IPS-18a (cell line): Measurements from ENCODE around the gene HS1BP3.
A peak's percentile ranks its signal among the peaks of the same experiment; 100 is the strongest.

ENCODE experiments used
- H3K27ac ChIP-seq: one replicate; pipeline ENCODE4 v1.5.1; 2013; ENCODE audit warnings: low read length
- H3K27me3 ChIP-seq: one replicate; pipeline ENCODE4 v1.6.1; 2013; ENCODE audit warnings: mild to moderate bottlenecking, low read length; ENCODE audit not compliant: control insufficient read depth, insufficient read depth
- H3K36me3 ChIP-seq: one replicate; pipeline ENCODE4 v1.6.1; 2013; ENCODE audit warnings: low read depth, low read length; ENCODE audit not compliant: control insufficient read depth
- H3K4me1 ChIP-seq: one replicate; pipeline ENCODE4 v1.6.1; 2013; ENCODE audit warnings: low read depth, low read length; ENCODE audit not compliant: control insufficient read depth
- H3K4me3 ChIP-seq: one replicate; pipeline ENCODE4 v1.5.1; 2013; ENCODE audit warnings: low read length
- H3K9ac ChIP-seq: one replicate; pipeline ENCODE4 v1.6.1; 2013; ENCODE audit warnings: mild to moderate bottlenecking, low read length, moderate library complexity
- H3K9me3 ChIP-seq: one replicate; pipeline ENCODE4 v1.6.1; 2013; ENCODE audit warnings: low read depth, low read length; ENCODE audit not compliant: control insufficient read depth

HS1BP3 gene

GRCh38 chr2:20656561-20656960 is 5.7 kb upstream of the HS1BP3 start:
- Histone ChIP-seq H3K36me3 (no peaks in the 10 kb centered on the region), H3K4me3 (no peak overlapping the region), H3K27me3 (peaks cover 19% of the 10 kb centered on the region), H3K4me1 (no peaks in the 10 kb centered on the region), H3K9me3 (no peaks in the 10 kb centered on the region), H3K9ac (no peak overlapping the region), H3K27ac (no peak overlapping the region)

- no peak overlapping the region for H3K4me3 ChIP-seq
These were observed 3.6 kb upstream of the HS1BP3 start for GRCh38 chr2:20654535-20654813.

GRCh38 chr2:20653695-20654534 is 3.0 kb upstream of the HS1BP3 start:
- H3K9me3 ChIP-seq, result no peaks in the 10 kb centered on the region
- H3K27me3 ChIP-seq, result peaks cover 18% of the 10 kb centered on the region
- no peaks in the 10 kb centered on the region for H3K36me3 ChIP-seq
- no peak overlapping the region for H3K9ac ChIP-seq
- H3K4me3 ChIP-seq, result no peak overlapping the region
- H3K4me1 ChIP-seq, result no peaks in the 10 kb centered on the region
- H3K27ac ChIP-seq, result no peak overlapping the region

More at GRCh38 chr2:20654535-20654813, 3.6 kb upstream of the HS1BP3 start:
- no peaks in the 10 kb centered on the region for H3K36me3 ChIP-seq
- no peak overlapping the region for H3K27ac ChIP-seq
- H3K9me3 ChIP-seq, result no peaks in the 10 kb centered on the region
- H3K27me3 ChIP-seq, result peaks cover 21% of the 10 kb centered on the region
- no peak overlapping the region for H3K9ac ChIP-seq
- H3K4me1 ChIP-seq, result no peaks in the 10 kb centered on the region

GRCh38 chr2:20652673-20653575 is 2.0 kb upstream of the HS1BP3 start:
- no peaks in the 10 kb centered on the region for H3K9me3 ChIP-seq
- H3K4me3 ChIP-seq, result no peak overlapping the region
- no peaks in the 10 kb centered on the region for H3K36me3 ChIP-seq
- no peak overlapping the region for H3K9ac ChIP-seq
- H3K4me1 ChIP-seq, result no peaks in the 10 kb centered on the region
- peaks cover 18% of the 10 kb centered on the region for H3K27me3 ChIP-seq
- H3K27ac ChIP-seq, result no peak overlapping the region

GRCh38 chr2:20652141-20652540 is 1.2 kb upstream of the HS1BP3 start:
- no peaks in the 10 kb centered on the region for H3K9me3 ChIP-seq
- H3K27ac ChIP-seq, result no peak overlapping the region
- no peaks in the 10 kb centered on the region for H3K36me3 ChIP-seq
- no peak overlapping the region for H3K9ac ChIP-seq
- no peak overlapping the region for H3K4me3 ChIP-seq
- no peaks in the 10 kb centered on the region for H3K4me1 ChIP-seq
- peaks cover 18% of the 10 kb centered on the region for H3K27me3 ChIP-seq

GRCh38 chr2:20651731-20652099 is 817 bp upstream of the HS1BP3 start:
- H3K4me3 ChIP-seq, result peak overlapping the region; percentile 89
- H3K27ac ChIP-seq, result no peak overlapping the region
- H3K9me3 ChIP-seq, result no peaks in the 10 kb centered on the region
- no peak overlapping the region for H3K9ac ChIP-seq
- H3K4me1 ChIP-seq, result no peaks in the 10 kb centered on the region
- H3K36me3 ChIP-seq, result no peaks in the 10 kb centered on the region
- H3K27me3 ChIP-seq, result peaks cover 18% of the 10 kb centered on the region

GRCh38 chr2:20650393-20650876 is 463 bp downstream of the HS1BP3 start:
- Histone ChIP-seq H3K4me1 (no peaks in the 10 kb centered on the region), H3K36me3 (no peaks in the 10 kb centered on the region), H3K27ac (no peak overlapping the region), H3K9ac (peak overlapping the region; percentile 60), H3K27me3 (peaks cover 18% of the 10 kb centered on the region), H3K9me3 (no peaks in the 10 kb centered on the region), H3K4me3 (peak overlapping the region; percentile 89)

- H3K36me3 ChIP-seq, result no peaks in the 10 kb centered on the region
- peak overlapping the region; percentile 89 for H3K4me3 ChIP-seq
- no peak overlapping the region for H3K9ac ChIP-seq
- H3K4me1 ChIP-seq, result no peaks in the 10 kb centered on the region
- no peaks in the 10 kb centered on the region for H3K9me3 ChIP-seq
- peaks cover 18% of the 10 kb centered on the region for H3K27me3 ChIP-seq
- no peak overlapping the region for H3K27ac ChIP-seq
These were observed 922 bp downstream of the HS1BP3 start for GRCh38 chr2:20649976-20650375.

GRCh38 chr2:20649576-20649975 is 1.3 kb downstream of the HS1BP3 start:
- Histone ChIP-seq H3K27me3 (peaks cover 18% of the 10 kb centered on the region), H3K9ac (no peak overlapping the region), H3K4me3 (no peak overlapping the region), H3K4me1 (no peaks in the 10 kb centered on the region), H3K36me3 (no peaks in the 10 kb centered on the region), H3K27ac (no peak overlapping the region), H3K9me3 (no peaks in the 10 kb centered on the region)

GRCh38 chr2:20648831-20649230 is 2.1 kb downstream of the HS1BP3 start:
- Histone ChIP-seq H3K27me3 (peaks cover 18% of the 10 kb centered on the region), H3K4me3 (no peak overlapping the region), H3K36me3 (no peaks in the 10 kb centered on the region), H3K9me3 (no peaks in the 10 kb centered on the region), H3K4me1 (no peaks in the 10 kb centered on the region), H3K27ac (no peak overlapping the region), H3K9ac (no peak overlapping the region)

- Histone ChIP-seq H3K4me3 (no peak overlapping the region), H3K27me3 (peaks cover 18% of the 10 kb centered on the region), H3K9me3 (no peaks in the 10 kb centered on the region), H3K27ac (no peak overlapping the region), H3K4me1 (no peaks in the 10 kb centered on the region), H3K36me3 (no peaks in the 10 kb centered on the region), H3K9ac (no peak overlapping the region)
These were observed 2.7 kb downstream of the HS1BP3 start for GRCh38 chr2:20648206-20648605.
